Mononuclear cell (primary cell): ENCODE measurements around the gene TNNI2. TPM values are rescaled to one million over a fixed set of nuclear protein-coding genes. Genes with fewer than 3 reads are reported as not detected.
"Not testable (repeated sequence)": the region's sequence is repeated elsewhere in the genome, so short reads cannot be mapped to it uniquely, and the experiment has no call there.

ENCODE experiments used
- H3K27me3 ChIP-seq: 2 replicates; pipeline ENCODE4 v1.6.0; 2011; ENCODE audit warnings: low read length, control low read depth; ENCODE audit not compliant: insufficient read depth
- H3K4me1 ChIP-seq: 2 replicates; pipeline ENCODE4 v1.5.1; 2011; ENCODE audit warnings: mild to moderate bottlenecking, low read length, control low read depth; ENCODE audit not compliant: insufficient read depth
- H3K4me3 ChIP-seq: 2 replicates; pipeline ENCODE4 v1.5.1; 2011; ENCODE audit warnings: mild to moderate bottlenecking, low read length, moderate library complexity
- H3K9me3 ChIP-seq: 2 replicates; pipeline ENCODE4 v1.5.1; 2011; ENCODE audit warnings: low read depth, mild to moderate bottlenecking, control low read depth, low read length
- total RNA-seq: library from RNA; depleted of rRNA; stranded (reverse); fragments of >200 nt; gene quantifications from one replicate; pipeline ENCODE4 v1.2.3, GENCODE V29; 2012

Gene TNNI2
- 8.6 TPM for total RNA-seq

DNA sequence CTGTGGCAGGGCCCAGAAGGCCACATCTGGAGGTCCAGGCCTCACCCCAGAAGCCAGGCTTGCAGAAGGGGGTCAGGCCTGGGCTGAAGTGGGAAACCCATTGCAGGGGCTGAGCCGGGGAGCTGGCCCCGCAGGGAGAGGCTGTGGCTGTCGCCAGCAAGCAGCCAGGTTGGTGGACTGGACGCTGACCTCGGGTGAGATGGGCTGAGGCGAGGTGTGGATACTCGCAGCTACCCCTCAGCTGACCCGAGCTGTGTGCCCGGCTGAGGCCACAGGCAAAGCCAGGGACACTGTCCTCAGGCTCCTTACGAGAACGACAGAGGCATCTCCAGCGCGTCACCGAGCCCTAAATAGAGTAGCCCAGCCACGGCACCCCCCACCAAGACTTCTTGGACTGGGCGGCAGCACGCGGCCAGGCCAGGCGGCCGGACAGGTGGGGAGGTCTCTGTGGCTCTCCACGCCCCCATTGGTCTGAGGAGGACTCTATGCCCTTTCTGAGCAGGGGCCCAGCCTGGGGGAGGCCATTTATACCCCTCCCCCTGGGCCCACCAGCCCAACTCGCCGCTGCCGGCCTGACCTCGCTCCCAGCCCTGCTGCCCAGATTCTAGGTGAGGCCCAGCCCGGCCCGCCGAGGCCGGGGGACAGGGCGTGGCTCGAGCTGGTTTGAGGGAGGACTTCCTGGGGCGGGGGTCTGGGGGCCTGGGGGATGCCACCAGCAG, at the start of gene TNNI2:
TSS of gene TNNI2 (plus strand) at position 556 of the 719 bp plus-strand sequence. CDS start 716 bp downstream, outside the sequence.
- no peak within 1 kb of the TSS for H3K4me3 ChIP-seq
- H3K4me1 ChIP-seq = peaks cover 59% of the 10 kb centered on the region

GRCh38 chr11:1791912-1792311, 46.9 kb upstream of the TNNI2 start:
- no peaks in the 10 kb centered on the region for H3K9me3 ChIP-seq
- peaks cover 7% of the 10 kb centered on the region for H3K4me1 ChIP-seq
- no peak overlapping the region for H3K4me3 ChIP-seq
- no peaks in the 10 kb centered on the region for H3K27me3 ChIP-seq

More for the DNA sequence above, at the start of gene TNNI2:
- no peaks in the 10 kb centered on the region for H3K9me3 ChIP-seq
- H3K27me3 ChIP-seq = no peaks in the 10 kb centered on the region

- no peak overlapping the region for H3K4me3 ChIP-seq
- H3K9me3 ChIP-seq = no peaks in the 10 kb centered on the region
- H3K27me3 ChIP-seq = no peaks in the 10 kb centered on the region
- H3K4me1 ChIP-seq = peaks cover 6% of the 10 kb centered on the region
These were observed 46.3 kb upstream of the TNNI2 start for GRCh38 chr11:1792461-1792860.

DNA sequence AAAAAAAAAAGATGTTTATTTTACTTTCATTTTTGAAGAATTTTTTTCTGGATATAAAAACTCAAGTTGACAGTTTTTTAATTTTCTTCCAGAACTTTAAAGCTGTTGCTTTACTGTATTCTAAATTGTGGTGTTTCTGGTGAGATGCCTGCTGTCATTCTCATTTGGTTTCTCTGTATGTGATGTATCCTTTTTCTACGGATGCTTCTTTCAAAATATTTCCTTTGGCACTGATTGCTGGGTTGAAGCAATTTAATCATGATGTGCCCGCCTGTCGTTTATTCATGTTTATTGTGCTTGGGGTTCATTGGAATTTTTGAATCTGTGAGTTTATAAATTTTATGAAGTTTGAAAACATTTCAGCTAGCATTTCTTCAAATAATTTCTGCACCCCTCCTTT, 45.7 kb upstream of the TNNI2 start:
- H3K27me3 ChIP-seq = no peaks in the 10 kb centered on the region
- peaks cover 6% of the 10 kb centered on the region for H3K4me1 ChIP-seq
- no peak overlapping the region for H3K4me3 ChIP-seq
- no peaks in the 10 kb centered on the region for H3K9me3 ChIP-seq

GRCh38 chr11:1796413-1797011, 42.3 kb upstream of the TNNI2 start:
- Histone ChIP-seq H3K4me1 (peaks cover 6% of the 10 kb centered on the region), H3K27me3 (peaks cover 5% of the 10 kb centered on the region), H3K4me3 (no peak overlapping the region), H3K9me3 (no peaks in the 10 kb centered on the region)

- Histone ChIP-seq H3K9me3 (no peaks in the 10 kb centered on the region), H3K4me3 (no peak overlapping the region), H3K4me1 (peaks cover 1% of the 10 kb centered on the region), H3K27me3 (peaks cover 5% of the 10 kb centered on the region)
These were observed 41.2 kb upstream of the TNNI2 start for GRCh38 chr11:1797391-1798125.

DNA sequence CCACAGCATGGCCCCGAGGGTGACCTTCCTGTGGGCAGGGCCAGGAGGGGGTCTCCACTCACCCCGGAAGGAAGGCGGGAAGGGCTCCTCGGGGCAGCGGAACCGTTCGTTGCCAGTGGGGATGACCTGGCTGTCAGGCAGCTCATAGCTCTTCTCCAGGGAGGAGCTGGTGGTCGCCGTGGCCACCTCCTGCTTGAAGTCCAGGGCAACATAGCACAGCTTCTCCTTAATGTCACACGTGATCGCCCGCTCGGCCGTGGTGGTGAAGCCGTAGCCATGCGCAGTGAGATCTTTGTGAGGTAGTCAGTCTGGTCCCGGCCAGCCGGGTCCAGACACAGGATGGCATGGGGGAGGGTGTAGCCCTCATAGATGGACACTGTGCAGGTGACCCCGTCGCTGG, 35.5 kb upstream of the TNNI2 start:
- no peaks in the 10 kb centered on the region for H3K4me1 ChIP-seq
- no peaks in the 10 kb centered on the region for H3K9me3 ChIP-seq
- no peak overlapping the region for H3K4me3 ChIP-seq
- peaks cover 39% of the 10 kb centered on the region for H3K27me3 ChIP-seq

- H3K27me3 ChIP-seq = peaks cover 39% of the 10 kb centered on the region
- not testable (repeated sequence) for H3K4me1 ChIP-seq, H3K4me3 ChIP-seq, H3K9me3 ChIP-seq
These were observed 34.8 kb upstream of the TNNI2 start for GRCh38 chr11:1803835-1804519.

DNA sequence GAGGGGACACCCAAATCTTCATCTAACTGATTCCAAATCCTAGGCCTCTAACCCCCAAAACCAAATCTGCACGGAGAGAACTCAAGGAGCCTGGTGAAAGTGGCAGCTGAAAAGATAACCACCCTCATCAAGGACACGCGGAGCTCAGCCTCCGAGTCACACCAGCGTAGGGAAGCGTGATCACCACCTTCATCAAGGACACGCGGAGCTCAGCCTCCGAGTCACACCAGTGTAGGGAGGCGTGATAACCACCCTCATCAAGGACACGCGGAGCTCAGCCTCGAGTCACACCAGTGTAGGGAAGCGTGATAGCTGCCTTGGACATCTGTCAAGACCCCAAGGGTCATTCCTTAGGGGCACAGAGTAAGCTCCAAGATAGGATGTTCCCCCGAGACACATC, 33.3 kb upstream of the TNNI2 start:
- H3K27me3 ChIP-seq = peaks cover 48% of the 10 kb centered on the region
- H3K9me3 ChIP-seq = no peaks in the 10 kb centered on the region
- peaks cover 3% of the 10 kb centered on the region for H3K4me1 ChIP-seq
- no peak overlapping the region for H3K4me3 ChIP-seq

DNA sequence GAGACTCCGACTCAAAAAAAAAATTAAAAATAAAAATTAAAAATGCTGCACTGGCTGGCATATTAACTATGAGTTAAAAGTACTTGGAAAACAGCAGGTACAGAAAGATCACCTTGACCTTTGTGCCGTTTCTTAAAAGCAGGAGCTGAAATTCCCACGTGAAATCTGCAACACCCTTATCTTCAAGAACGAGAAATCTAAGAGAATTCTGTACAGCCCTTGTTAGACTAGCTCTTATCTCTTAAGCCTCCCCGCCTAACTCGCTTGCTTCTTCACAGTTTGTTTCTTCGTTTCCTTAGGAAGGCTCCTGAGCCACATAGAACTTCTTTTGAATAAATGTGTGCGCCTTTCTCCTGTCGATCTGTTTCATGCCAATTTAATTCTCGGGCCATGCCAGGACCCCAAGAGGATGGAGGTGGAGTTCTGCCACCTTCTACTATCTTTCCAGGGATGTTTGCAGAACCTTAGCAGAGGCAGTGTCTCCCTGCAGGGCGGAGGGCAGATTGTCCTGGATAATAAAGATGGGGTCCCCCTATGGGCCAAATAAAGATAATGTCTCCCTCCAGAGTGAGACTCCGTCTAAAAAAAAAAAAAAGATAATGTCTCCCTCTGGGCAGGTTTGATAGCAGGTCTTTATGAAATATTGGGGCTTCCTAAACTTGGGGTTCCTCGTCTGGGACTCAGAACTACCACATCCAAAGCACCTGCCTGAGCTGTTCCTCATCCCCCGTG, 31.4 kb upstream of the TNNI2 start:
- Histone ChIP-seq H3K27me3 (peaks cover 60% of the 10 kb centered on the region), H3K9me3 (no peaks in the 10 kb centered on the region), H3K4me3 (no peak overlapping the region), H3K4me1 (peaks cover 13% of the 10 kb centered on the region)

DNA sequence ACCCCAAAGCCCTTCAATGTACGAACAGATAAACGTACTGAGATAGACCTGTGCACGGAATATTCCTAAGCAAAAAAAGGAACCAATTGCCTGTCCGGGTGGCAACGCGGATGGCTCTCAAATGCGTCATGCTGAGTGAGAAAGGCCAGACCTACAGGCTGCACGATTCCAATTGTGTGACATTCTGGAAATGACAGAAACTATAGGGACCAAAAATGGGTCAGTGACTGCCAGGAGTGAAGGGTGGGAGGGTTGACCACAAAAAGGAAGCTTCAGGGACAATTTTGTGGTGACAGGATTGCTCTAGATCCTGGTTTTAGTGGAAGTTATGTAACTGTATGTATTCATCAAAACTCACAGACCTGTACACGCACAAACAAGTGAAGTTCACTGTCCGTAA, 28.0 kb upstream of the TNNI2 start:
- H3K27me3 ChIP-seq = peaks cover 63% of the 10 kb centered on the region
- H3K9me3 ChIP-seq = no peaks in the 10 kb centered on the region
- no peak overlapping the region for H3K4me3 ChIP-seq
- H3K4me1 ChIP-seq = peaks cover 13% of the 10 kb centered on the region

- Histone ChIP-seq H3K4me1 (peaks cover 13% of the 10 kb centered on the region), H3K4me3 (no peak overlapping the region), H3K27me3 (peaks cover 56% of the 10 kb centered on the region), H3K9me3 (no peaks in the 10 kb centered on the region)
These were observed 26.5 kb upstream of the TNNI2 start for GRCh38 chr11:1812274-1812673.

DNA sequence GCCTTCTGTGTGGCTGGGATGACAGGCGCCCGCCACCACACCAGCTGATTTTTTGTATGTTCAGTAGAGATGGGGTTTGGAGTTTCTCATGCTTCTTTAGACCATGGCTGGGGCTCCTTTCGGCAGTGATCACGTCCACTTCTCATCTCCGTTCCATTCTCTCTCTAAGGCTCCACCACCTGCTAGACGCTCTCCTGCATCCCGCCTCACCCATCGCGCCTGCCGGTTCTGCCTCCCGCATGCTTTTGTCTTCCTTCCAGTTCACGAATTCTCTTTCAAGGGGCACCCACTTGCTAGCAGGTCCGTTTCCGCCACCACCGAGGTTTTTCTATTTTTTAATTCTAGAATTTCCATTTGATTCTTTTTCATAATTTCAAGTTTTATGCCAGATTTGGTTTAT, 26.0 kb upstream of the TNNI2 start:
- Histone ChIP-seq H3K9me3 (no peaks in the 10 kb centered on the region), H3K4me3 (no peak overlapping the region), H3K4me1 (peaks cover 13% of the 10 kb centered on the region), H3K27me3 (peaks cover 54% of the 10 kb centered on the region)

- peaks cover 13% of the 10 kb centered on the region for H3K4me1 ChIP-seq
- peaks cover 57% of the 10 kb centered on the region for H3K27me3 ChIP-seq
- not testable (repeated sequence) for H3K4me3 ChIP-seq, H3K9me3 ChIP-seq
These were observed 25.4 kb upstream of the TNNI2 start for GRCh38 chr11:1813356-1813755.
